K562 (cell line): ENCODE measurements around the gene ADPRHL1. TPM values are rescaled to one million over a fixed set of nuclear protein-coding genes. Genes with fewer than 3 reads are reported as not detected.

Experiments used
- FOXP4 ChIP-seq: sonication (generic); formaldehyde crosslinking; IDR thresholded peaks from 2 replicates; pipeline ENCODE4 v1.8.0; 2022; ENCODE audit warnings: mild to moderate bottlenecking, missing genetic modification reagents, borderline replicate concordance
- GABPA ChIP-seq: fragments of 200-800 bp; sonication (Bioruptor generic); conservative IDR thresholded peaks from 2 replicates; pipeline ENCODE4 v1.6.1; 2016; ENCODE audit warnings: low read depth, missing genetic modification characterization, missing compliant biosample characterization
- KLF13 ChIP-seq: fragments of 450-650 bp; IDR thresholded peaks from 2 replicates; pipeline ENCODE4 v1.6.1; 2016; ENCODE audit warnings: missing genetic modification characterization, low read depth, mild to moderate bottlenecking, missing compliant biosample characterization, moderate library complexity, borderline replicate concordance
- MCM2 ChIP-seq: fragments of 450-650 bp; IDR thresholded peaks from 2 replicates; pipeline ENCODE4 v1.6.1; 2017; ENCODE audit warnings: low read depth, mild to moderate bottlenecking
- NEUROD1 ChIP-seq: fragments of 150-350 bp; IDR thresholded peaks from 2 replicates; pipeline ENCODE4 v1.6.1; 2014; ENCODE audit warnings: borderline replicate concordance, low read length, low read depth; ENCODE audit not compliant: partially characterized antibody
- SRSF3 ChIP-seq: fragments of 200-400 bp; formaldehyde crosslinking; IDR thresholded peaks from 2 replicates; pipeline ENCODE4 v1.6.1; 2016; ENCODE audit warnings: mild to moderate bottlenecking, low read length, moderate library complexity; ENCODE audit not compliant: insufficient read depth
- ZBTB49 ChIP-seq: sonication (generic); formaldehyde crosslinking; IDR thresholded peaks from 2 replicates; pipeline ENCODE4 v1.8.0; 2022; ENCODE audit warnings: missing genetic modification reagents, mild to moderate bottlenecking, borderline replicate concordance
- ZNF347 ChIP-seq: fragments of 450-650 bp; formaldehyde crosslinking; IDR thresholded peaks from 2 replicates; pipeline ENCODE4 v1.4.0; 2020; ENCODE audit warnings: low read depth, mild to moderate bottlenecking, moderate library complexity
- ZNF408 ChIP-seq: fragments of 250-450 bp; sonication (Bioruptor Pico); IDR thresholded peaks from 2 replicates; pipeline ENCODE4 v1.4.0; 2020; ENCODE audit warnings: low read depth, mild to moderate bottlenecking, moderate library complexity
- ZNF436 ChIP-seq: fragments of 250-450, 450-650 bp; sonication (Bioruptor Pico); formaldehyde crosslinking; IDR thresholded peaks from 2 replicates; pipeline ENCODE4 v1.7.0; 2020; ENCODE audit warnings: mild to moderate bottlenecking
- polyA plus RNA-seq, 8 experiments: library from polyadenylated mRNA; depleted of rRNA in 4 of 8; stranded (reverse) in 5 of 8; unstranded in 3 of 8; fragments of >200 nt; fragmentation: Nextera tagmentation in 2 of 8; fragmentation: Illumina TruSeq in 1 of 8; extraction: Ambion mirVana in 2 of 8; extraction: Trizol in 1 of 8; gene quantifications; 2 replicates each; pipeline versions ENCODE4 v1.2.1 to v1.2.3, GENCODE V29; 2011 to 2014; ENCODE audit warnings: inconsistent platforms in 1 of 8, missing spikeins in 1 of 8
- total RNA-seq, 7 experiments: library from RNA; depleted of rRNA in 6 of 7; stranded (reverse); fragments of >200 nt in 6 of 7; fragmentation: Illumina TruSeq in 2 of 7; extraction: Trizol in 2 of 7; gene quantifications; 2 replicates each; pipeline versions ENCODE4 v1.2.1 to v1.2.3, GENCODE V29; 2011 to 2021; ENCODE audit warnings: low replicate concordance in 1 of 7

ADPRHL1 gene
- total and polyA plus RNA-seq, 9 of the 15 experiments (the other 6 are each of a cell fraction or from before 2014, with no cell fraction given), result 0.06 to 0.76 (median 0.37) TPM; not detected in 1

GRCh38 chr13:113472355-113473025 is 19.2 kb upstream of the ADPRHL1 start (continued):
- no peak for TF ChIP-seq FOXP4 (CRISPR knock-in tag)
- TF ChIP-seq ZBTB49 (CRISPR knock-in tag), result no peak
- TF ChIP-seq ZNF436 (CRISPR knock-in tag), result no peak
- no peak for TF ChIP-seq SRSF3
- TF ChIP-seq ZNF347 (CRISPR knock-in tag), result no peak
- TF ChIP-seq GABPA (tag), result no peak
- no peak for TF ChIP-seq KLF13 (tag)
- no peak for TF ChIP-seq NEUROD1
- TF ChIP-seq ZNF408 (CRISPR knock-in tag), result no peak
- TF ChIP-seq MCM2, result no peak
